Fibroblast of skin of back (primary cell): ENCODE data around the gene SLCO4A1.
A peak's percentile ranks its signal among the peaks of the same experiment; 100 is the strongest.

Experiments used
- DNase-seq: peaks from one replicate; pipeline ENCODE4 v3.0.0-alpha.2; 2013

SLCO4A1 gene

DNA sequence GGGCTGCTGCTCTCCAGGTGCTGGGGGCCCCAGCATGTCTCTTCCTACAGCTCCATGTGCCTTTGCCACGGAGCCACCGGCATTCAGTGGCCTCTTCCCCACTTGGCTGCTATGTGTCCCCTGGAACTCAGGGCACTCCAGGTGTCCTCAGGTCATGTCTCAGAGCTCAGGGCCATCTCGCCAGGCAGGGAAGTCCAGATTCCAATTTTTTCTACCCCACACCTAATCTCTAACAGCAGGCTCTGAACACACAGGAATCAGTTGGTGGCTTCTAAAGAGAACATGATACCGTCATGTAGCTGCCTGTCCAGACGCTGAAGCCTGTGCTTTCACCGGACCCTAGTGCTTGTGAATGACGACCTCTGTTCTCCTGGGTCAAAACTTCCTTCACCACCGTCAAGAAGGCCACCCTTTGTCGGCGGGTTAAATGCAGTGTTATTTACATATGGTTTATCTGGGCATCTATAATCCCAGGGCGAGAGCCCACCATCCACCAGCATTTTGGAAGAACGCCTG is 4.2 kb upstream of the SLCO4A1 start:
- DNase-seq: no peak

DNA sequence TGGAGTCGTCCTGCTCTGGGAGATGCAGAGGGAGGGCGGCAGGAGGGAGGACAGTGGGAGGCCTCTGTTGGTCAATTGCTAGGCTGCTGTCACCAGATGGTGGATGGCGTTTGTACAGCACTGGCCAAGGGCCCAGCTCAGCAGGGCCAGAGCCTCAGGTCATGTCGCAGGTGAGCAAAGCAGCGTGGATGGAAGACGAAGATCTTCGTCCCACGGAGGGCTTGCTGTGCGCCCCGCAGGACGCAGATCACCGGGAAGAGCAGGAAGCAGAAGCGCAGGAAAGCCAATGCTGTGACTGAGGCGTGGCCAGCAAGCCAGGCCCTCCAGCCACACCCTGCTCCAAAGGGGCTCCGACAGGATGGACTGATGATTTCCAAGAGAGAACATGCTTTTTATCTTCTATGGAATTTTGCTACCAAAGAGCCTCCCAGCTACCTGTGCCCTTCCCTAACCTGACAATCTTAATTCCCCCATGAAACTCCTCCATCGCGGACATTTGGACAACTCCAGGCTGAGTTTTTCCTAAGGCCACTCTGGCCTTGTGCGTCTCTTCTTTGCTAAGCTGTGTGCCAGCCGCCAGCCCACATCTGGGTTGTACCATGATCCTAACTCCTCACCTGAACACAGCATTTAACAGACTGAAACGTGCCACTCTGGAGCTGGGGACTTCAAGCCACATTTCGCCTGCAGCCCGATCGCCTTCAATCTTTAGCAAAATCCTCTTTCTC is 3.5 kb upstream of the SLCO4A1 start:
- DNase-seq: no peak

DNA sequence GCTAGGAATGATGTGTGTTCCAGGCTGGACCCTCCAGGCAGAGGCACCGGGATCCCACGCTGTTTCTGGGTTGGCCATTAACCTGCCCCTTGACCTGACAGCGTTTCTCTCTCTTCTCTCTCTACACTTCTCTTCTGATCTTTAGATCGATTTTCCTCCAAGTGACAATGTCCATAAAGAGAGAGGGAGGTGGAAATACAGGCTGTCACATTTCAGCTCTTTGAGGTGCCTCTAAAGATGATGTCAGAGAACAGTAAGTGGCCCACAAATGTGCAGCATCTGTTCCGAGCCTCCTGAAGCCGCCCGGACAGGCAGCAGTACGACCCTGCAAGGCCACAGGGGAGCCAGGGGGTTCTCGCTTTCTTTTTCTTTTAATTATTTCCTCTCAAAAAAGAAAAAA is 2.5 kb upstream of the SLCO4A1 start:
- no peak for DNase-seq

DNA sequence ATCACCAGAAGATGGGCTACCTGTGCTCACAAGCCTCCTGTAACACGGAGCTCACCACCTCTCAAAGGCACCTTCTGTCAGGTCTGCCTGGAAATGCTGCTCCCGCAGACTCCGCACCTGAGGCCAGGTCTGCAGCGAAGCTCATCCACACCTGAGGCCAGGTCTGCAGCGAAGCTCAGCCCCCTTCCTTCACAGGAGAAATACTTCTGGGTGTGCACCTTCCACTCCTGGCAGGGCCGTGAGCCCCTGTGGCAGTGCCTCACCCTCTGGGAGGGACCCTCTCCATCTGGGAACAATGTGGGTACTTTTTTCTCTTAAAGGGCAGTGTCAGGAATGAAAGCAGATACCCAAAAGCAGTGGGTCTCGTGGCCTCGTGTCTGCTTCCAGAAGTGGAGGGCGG is 1.4 kb upstream of the SLCO4A1 start:
- DNase-seq: no peak

DNA sequence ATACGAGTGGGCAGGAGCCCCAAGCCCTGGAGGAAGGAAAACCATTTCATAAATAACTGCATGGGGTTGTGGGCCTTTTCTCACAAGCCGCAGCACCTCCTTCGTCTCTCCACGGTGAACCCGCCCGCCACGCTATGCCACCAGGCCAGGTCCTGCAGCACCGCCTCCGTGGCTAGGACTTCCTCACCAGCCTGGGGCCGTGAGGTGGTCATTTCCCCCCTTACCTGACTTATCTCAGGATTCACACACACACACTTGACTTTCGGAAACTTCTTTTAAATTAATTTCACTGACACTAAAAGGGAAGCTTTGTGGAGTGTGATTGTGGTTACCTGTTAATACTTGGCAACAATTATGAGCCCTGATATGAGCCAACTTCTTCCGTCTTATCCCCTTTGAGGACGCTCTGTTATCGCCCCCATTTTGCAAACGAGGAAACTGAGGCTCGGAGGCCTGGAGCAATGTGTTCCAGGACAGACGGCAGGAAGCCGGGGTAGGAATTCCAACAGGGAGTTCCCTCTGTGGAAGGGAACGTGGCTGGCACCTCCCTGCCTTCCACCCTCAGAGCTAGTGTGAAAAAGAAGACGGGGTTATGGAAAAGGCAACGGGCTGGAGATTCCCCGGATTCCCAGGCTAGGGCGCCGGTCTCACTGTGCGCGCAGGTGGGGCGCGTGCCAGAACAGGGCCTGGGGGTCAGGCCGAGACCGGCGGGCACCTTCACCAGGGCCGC is 817 bp upstream of the SLCO4A1 start:
- no peak for DNase-seq

DNA sequence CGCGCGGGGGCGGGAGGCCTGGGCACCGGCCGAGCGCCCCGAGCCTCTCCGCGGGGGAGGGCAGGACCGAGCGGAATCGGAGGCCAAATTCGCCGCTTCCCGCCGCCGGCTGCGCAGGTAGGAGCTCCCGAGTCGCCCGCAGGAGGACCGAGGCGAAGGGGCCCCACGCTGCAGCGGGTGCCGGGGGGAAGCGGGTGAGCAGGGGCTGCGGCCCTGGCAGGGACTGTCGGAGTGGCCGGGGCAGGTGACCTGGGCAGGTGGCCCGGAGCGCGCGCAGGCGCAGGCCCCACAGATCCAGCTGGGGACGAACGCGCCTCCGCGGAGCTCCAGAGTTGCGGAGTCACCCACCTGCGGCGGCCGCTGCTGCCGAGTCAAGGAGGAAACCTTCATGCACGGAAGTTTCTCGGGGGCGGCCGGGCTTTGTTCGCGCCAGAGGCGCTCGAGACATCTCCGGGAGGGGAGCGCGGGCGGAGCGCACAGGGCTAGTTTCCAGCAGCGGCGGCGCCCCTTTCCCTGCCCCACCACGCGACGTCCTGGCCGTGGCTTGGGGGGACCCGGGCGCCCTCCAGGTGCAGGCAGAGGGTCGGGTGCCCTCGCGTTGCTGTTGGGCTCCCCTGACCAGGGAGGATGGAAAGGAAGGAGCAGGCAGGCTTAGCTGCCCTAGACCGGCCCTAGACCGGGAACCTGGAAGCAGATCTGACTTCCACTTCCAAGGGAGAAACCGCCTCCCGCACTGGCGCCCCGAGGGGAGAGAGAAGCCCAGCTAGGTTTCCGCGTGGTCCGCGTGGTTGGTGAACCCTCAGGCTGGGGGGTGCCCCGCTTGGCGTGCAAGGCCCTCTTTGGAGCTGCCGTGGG is 590 bp downstream of the SLCO4A1 start:
- no peak for DNase-seq

DNA sequence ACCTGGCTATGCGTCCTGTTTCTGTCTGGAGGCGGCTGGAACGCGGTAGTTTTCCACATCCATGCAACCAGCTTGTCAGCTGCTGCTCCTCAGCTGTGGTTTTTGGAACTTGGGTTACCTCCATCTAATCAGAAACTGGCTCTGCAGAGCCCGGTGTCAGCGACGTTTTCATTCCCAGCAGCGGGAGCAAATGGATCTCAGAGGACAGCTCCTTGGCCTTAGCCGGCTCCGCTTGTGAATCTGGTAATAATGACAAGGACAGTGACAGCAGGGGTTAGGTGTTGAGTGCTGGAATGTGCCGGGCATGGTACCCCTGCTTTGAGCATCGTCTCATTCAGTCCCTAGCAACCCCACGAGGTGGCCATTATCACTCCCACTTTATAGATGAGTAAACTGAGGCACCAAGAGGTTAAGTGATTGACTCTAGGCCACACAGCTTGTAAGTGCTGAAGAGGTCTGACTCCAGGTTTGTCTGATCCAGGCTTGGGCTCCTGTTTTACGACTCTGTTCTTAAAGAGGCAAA is 1.3 kb downstream of the SLCO4A1 start:
- no peak for DNase-seq

DNA sequence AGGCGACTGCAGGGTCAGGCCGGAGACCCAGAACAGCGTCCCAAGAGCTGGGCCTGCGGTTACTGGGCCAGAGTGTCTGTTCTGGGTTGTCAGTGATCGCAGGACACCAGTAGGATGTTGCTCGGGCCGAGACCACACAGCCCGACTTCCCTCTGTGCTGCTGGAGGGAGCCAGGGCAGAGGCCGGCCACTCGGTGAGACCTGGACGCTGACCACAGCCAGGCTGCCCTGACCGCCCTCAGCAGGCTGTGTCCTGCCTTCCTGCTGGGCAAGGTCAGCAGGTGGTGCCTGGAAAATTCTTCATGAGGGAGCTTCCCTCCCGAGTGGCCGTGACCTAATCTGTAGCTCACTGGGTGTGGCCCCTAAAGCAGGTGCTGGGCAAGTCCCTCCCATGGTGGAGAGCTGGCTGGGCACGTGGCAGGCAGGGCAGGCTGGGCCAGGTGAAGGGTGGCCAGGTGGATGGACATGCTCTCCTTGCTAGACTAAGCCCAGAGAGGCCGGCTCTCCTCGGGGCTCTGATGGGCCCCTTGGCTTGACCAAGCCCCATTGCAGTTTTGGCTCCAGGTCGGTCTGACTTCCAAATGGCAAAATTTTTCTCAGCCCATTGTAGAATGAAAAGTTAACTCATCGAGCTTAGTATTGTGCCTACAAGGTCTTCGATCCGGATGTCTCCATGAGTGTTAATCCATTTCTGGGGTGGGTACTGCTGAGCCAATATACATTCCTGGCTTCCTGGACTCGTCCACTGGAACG is 1.9 kb downstream of the SLCO4A1 start:
- DNase-seq: no peak

DNA sequence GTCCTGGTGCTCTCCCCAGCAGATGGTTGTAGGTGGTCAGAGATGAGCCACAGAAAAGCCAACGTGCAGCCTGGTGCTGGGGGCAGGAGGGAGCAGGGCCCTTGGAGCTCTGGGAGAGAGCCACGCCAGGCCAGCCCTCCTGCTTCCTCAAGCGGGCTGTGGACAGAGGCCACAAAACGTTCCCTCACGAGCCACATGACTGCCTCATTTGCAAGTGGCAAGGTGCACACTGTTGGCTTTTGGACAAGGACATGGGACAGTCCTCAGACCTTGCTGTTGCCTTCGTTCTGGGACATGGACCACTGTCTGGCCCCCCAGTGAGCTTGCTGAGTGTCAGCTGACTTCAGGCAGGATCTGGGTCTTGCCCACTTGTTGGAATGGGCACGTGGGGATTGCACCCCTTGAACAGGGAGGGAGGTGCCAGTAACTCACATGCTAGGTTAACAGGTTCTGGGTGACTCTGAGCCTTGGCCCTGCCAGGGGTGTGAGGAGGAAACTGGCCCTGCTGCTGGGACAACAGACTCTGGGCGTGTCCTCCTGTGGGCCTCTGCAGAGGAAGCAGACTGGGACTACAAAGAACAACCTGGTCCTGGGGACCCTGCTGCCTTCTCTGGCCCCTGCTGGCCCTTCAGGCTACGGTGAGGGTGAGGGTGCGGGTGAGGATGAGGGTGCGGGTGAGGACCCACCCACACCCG is 2.6 kb downstream of the SLCO4A1 start:
- no peak for DNase-seq

DNA sequence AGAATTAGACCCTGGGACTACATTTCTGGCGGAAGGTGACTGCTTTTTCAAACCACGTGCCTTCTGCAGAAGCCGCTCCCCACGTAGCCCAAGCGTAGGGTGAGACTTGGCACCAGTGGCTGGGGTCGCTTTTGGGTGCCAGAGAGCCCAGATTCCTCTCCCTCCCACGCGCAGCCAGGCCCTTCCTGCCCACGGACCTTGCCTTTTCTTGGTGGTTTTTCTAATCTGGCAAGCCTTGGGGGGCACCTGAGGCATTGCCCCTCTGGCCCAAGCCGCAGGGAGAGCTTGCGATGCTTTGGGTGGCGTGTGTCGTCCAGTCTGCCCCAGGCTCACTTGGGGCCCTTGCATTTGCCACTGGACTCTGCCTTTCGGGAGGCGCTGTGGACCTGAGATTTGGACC is 3.3 kb downstream of the SLCO4A1 start:
- no peak for DNase-seq

DNA sequence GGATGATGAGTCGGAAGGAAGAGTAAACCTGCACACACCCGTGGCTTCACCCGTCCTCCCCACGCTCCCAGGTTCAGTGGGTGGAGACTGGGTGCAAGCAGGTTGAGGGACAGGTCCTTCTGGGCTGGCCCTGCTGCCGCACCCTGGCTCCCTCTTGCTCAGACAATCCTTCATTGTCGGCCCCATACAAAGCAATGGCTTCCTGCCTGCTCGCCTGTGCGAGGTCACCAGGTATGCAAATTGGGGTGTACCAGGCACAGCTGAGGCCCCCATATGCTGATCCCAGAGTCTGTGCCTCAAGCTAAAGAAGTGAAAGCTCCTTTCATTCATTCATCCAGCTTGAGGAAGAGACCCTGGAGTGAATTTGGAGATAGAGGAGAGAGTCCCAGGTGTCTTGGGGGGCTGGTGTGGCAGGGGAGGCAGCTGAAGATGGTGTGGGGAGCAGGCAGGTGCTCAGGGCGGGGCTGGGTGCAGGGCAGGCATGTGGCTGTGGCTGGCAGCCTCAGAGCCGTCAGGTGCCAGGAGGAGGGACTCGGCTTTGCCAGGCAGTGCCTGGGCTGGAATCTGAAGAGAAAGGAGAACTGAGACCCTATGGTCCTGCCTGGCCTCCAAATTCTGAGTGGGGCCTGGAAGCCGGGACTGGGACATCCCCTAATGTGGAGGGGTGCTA is 4.7 kb downstream of the SLCO4A1 start:
- no peak for DNase-seq

DNA sequence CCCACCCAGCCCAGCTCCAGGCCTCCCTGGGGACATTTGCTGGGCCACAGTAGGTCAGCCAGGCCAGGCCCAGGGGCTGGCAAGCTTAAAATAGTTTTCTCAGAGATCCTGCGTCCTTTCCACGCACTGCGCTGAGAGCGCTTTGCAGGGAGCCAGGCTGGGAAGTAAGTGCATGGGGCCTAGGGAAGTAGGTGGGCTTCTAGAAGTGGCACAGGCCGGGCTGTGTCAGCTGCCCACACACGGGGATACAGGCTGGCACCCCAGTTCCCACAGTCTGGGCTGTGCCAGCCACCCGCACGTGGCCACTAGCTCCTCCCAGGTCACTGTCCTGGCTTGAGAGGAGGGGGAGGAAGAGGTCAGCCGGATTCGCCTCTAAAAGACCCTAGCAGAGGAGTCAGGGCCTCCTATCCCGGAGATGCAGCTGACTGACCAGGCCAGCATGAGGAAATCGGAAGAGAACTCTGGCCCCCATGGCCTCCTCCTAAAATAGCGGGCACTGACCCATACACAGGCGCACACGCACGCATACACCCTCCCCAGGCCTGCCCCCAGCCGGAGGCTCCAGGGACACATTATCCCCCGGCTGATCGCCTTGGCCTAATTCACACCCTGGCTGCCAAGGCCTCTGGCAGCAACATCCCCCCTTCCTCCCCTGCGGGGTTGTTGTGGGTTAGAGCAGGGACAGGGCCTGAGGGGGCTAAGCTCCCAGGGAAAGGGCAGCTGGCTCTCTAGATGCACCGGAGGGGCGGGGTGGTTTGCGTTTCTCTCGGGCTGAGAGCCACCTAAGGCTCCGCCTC is 5.4 kb downstream of the SLCO4A1 start:
- DNase-seq: no peak

DNA sequence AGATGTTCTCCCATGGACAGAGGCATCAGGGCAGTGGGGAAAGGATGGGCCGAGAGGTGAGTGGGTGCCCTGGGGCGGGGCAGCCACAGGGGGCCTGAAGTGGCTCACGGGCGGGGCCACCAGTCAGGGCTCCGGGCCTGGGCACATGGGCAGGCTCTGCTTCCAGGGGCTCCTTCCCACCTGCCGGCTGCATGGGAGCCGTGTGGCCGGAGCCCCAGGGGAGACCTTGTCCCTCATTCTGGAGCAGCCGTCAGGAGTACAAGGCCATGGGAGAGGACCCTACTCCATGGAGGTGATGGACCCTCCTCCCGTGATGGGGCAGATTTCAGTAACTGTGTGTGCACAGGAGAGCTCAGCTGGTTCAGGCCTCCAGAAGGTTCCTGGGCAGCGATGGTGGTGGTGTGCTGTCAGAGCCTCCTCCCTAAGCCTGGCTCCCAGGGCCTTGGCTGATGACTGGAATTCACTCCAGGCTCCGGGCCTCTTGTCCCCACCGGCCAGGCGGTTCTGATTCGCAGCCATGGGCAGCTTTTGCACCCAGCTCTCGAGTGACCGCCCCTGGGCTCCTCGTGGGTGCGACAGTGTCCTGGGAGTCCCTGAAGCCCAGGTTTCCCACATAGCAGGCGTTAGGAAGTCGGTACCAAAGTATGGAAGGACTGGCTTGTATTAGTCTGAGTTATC is 6.2 kb downstream of the SLCO4A1 start:
- no peak for DNase-seq

DNA sequence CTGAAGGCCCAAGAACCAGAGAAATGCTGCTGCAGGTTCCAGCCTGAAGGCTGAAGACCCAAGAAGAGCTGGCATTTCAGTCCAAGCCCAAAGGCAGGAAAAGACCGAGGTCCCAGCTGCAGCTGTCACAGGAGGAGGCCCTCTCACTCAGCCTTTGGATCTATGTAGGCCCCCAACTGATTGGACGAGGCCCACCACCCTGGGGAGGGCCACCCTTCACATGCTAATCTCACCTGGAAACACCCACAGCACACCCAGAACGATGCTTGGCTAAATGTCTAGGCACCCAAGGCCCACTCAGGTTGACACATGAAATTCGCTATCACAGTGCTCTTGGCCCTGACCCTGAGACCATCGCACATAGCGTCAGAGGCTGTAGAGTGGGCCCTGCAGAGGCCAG is 6.8 kb downstream of the SLCO4A1 start:
- no peak for DNase-seq

DNA sequence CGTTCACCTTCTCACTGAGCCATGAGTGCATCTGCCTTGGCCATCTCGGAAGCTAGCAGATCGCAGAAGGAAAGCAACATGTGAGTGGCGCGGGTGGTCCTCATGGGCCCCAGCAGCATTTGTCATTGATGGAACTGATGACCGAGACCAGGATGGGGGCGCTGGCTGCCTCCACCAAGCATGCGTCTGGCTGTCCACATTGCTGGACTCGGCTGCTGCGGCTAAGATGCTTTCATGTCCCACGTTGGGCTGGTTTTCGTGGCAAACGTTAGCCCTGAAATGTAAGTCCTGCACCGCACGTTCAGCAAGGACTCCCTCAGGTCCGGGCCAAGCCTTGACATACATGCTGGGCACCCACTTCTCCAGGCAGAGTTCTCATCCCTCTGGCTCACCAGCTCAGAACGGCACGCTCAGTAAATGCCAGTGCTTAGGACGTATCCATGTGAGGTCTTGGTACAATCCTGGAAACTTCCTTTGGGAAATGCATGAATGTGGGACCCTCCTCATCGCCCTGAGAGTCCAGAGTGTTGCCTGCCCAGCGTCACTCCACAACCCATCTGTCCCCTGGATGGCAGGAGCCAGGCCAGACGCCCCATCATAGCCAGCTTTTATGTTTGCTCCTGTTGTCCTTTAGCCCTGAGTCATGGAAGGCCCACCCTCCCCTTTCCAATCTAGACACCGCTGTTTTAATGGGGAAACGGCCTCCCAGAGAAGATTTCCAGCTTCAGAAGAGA is 8.4 kb downstream of the SLCO4A1 start:
- DNase-seq: no peak

DNA sequence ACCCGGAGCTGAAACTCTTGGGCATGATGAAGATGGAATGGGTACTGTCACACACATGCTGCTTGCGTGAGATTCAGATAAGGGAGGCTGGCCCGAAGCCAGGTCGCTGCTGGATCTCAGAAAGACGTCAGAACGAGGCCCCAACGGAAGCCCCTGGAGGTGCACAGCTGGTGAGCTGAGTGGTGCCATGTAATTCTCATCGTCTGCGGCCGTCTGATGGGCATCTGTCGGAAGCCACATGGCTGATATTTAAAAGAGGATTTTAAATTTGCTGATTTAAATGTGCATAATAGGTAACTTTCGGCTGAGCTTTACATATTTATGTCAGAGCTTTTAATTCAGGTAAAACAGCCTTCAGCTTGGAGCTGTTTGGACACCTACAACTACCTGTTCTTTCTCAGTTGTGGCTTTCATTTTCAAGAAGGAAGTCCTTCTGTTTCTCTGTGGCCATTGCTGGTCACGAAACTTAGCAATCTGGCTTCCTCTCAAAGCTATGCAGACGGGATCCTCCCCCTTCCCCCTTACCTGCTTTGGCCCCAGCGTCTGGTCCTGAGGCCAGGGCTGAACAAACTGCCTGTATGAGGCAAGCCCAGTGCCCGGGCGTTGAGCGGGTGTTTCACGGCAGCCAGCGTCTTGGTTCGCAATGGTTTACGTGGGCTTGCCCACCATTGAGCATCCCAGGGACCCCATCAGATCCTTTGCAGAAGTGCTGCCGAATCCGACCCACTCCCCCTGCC is 9.2 kb downstream of the SLCO4A1 start:
- no peak for DNase-seq

DNA sequence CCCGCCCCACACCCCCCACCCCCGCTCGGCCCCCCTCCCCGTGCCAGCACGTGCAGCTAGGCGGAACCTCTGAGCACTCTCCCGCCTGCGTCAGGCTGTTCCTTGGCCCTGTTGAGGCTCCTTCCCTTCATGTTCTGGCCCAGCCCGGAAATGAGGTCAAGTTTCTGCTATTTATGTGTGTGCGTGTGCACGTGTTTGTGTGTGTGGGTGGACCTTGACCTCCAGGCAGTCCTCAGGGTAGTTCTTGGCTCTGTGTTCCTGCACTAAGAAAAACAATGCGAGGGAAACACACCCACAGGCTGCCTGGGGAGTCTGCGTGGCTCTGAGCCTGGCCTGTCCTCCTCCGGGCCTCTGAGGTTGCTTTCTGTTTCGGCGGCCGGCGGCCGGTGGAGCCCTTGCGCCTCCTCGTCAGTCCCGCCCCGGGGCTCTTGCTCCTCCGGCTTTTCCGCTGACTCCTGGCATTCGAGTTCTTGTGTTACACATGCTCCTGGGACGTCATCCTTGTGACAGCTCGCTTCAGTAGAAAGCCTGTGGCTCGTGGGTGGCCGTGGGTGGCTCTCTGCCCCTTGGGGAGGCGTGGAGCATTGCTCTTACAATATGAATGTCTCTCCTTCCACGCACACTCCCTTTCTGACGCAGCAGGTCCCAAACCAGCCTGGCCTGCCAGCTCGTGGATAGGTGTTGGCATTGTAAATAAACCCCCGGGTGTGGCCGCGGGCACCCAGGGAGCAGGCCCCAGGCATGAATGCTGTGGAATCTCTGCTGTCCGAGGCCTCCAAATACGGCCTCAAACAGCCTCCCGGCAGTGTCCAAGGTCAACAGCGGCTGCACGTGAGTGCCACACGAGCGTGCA is 10.0 kb downstream of the SLCO4A1 start:
- DNase-seq: peak; percentile 84
